Endodermal cell (in vitro differentiated cells): ENCODE measurements around the gene ACSF2. TPM values are rescaled to one million over a fixed set of nuclear protein-coding genes. Genes with fewer than 3 reads are reported as not detected.

ENCODE experiments used
- DNase-seq: peaks from one replicate; pipeline ENCODE4 v3.0.0-alpha.2; 2017
- H3K27ac ChIP-seq: 2 replicates; pipeline ENCODE4 v1.5.1; 2013; ENCODE audit warnings: mild to moderate bottlenecking, low read depth, low read length, moderate library complexity
- H3K27me3 ChIP-seq: 2 replicates; pipeline ENCODE4 v1.6.1; 2013; ENCODE audit warnings: mild to moderate bottlenecking, low read length, moderate library complexity; ENCODE audit not compliant: insufficient read depth, control insufficient read depth, poor library complexity, severe bottlenecking
- H3K36me3 ChIP-seq: 2 replicates; pipeline ENCODE4 v1.7.0; 2013; ENCODE audit warnings: mild to moderate bottlenecking, low read length, moderate library complexity; ENCODE audit not compliant: control insufficient read depth, insufficient read depth
- H3K4me1 ChIP-seq: one replicate; pipeline ENCODE4 v1.7.0; 2013; ENCODE audit warnings: low read length; ENCODE audit not compliant: control insufficient read depth, insufficient read depth
- H3K4me3 ChIP-seq: 2 replicates; pipeline ENCODE4 v1.5.1; 2013; ENCODE audit warnings: mild to moderate bottlenecking, low read length, moderate library complexity
- H3K9ac ChIP-seq: 2 replicates; pipeline ENCODE4 v1.6.1; 2013; ENCODE audit warnings: mild to moderate bottlenecking, low read length, moderate library complexity; ENCODE audit not compliant: poor library complexity, severe bottlenecking; ENCODE audit errors: extremely low read depth
- H3K9me3 ChIP-seq: 2 replicates; pipeline ENCODE4 v1.6.1; 2013; ENCODE audit warnings: mild to moderate bottlenecking, low read length, moderate library complexity; ENCODE audit not compliant: control insufficient read depth
- H3K27ac Mint-ChIP-seq: 2 replicates; pipeline ENCODE4 v1.8.0; 2020; ENCODE audit warnings: mixed read lengths
- H3K27me3 Mint-ChIP-seq: 2 replicates; pipeline ENCODE4 v1.8.0; 2021; ENCODE audit warnings: mild to moderate bottlenecking, mixed read lengths; ENCODE audit not compliant: insufficient read depth
- H3K36me3 Mint-ChIP-seq: 2 replicates; pipeline ENCODE4 v1.8.0; 2020; ENCODE audit warnings: low read depth, mixed read lengths
- H3K4me1 Mint-ChIP-seq: 2 replicates; pipeline ENCODE4 v1.8.0; 2020; ENCODE audit warnings: mixed read lengths
- H3K4me3 Mint-ChIP-seq: 2 replicates; pipeline ENCODE4 v1.8.0; 2020; ENCODE audit warnings: mild to moderate bottlenecking, moderate library complexity, mixed read lengths
- H3K9me3 Mint-ChIP-seq: 2 replicates; pipeline ENCODE4 v1.8.0; 2020; ENCODE audit warnings: mild to moderate bottlenecking, mixed read lengths
- CTCF ChIP-seq: fragments of 200-600 bp; sonication (generic); conservative IDR thresholded peaks from 2 replicates; pipeline ENCODE4 v1.5.0; 2021; ENCODE audit warnings: antibody characterized with exemption, mild to moderate bottlenecking
- WGBS, 2 experiments: methylation state at CpG; one replicate each; pipeline versions ENCODE4 v1.1.5 to v1.1.7; 2013; ENCODE audit warnings: missing lambda C conversion rate in 2 of 2, mixed read lengths in 1 of 2; ENCODE audit not compliant: insufficient coverage in 1 of 2, insufficient read length in 1 of 2; 5-methylcytosine and 5-hydroxymethylcytosine counted together
- total RNA-seq, 2 donors: library from RNA; stranded (reverse); fragmentation: NEBNext Ultra II Directional in 1 of 2; extraction: Animal tissue kit (Norgen Biotek cat#: 25700) in 1 of 2; gene quantifications; 2 replicates in 1 of 2; 3 replicates in 1 of 2; pipeline ENCODE4 v1.2.1, GENCODE V29; 2021

Gene ACSF2
- total RNA-seq, 2 donors from 2014 or later, result 61.7 to 76.5 TPM

- no peak overlapping the region for H3K27ac ChIP-seq
- no peaks in the 10 kb centered on the region for H3K36me3 ChIP-seq
- no peak overlapping the region for H3K27ac Mint-ChIP-seq
- no peak overlapping the region for H3K4me3 ChIP-seq
- H3K9me3 ChIP-seq, result no peaks in the 10 kb centered on the region
- no peak overlapping the region for H3K9ac ChIP-seq
- peak; percentile 69 for DNase-seq
- H3K4me3 Mint-ChIP-seq, result no peak overlapping the region
- 72 to 90% methylated on average over 5 to 7 of the region's 7 CpGs for WGBS, 2 experiments
- H3K27me3 ChIP-seq, result peaks cover 16% of the 10 kb centered on the region
- no peak for TF ChIP-seq CTCF
- H3K9me3 Mint-ChIP-seq, result no peaks in the 10 kb centered on the region
- peaks cover 24% of the 10 kb centered on the region for H3K36me3 Mint-ChIP-seq
- H3K27me3 Mint-ChIP-seq, result peaks cover 45% of the 10 kb centered on the region
- H3K4me1 ChIP-seq, result no peaks in the 10 kb centered on the region
- H3K4me1 Mint-ChIP-seq, result peaks cover 16% of the 10 kb centered on the region
Measured at GRCh38 chr17:50467114-50467854, 41.3 kb downstream of the ACSF2 start.

- peaks cover 50% of the 10 kb centered on the region for H3K27me3 Mint-ChIP-seq
- Histone ChIP-seq H3K36me3 (no peaks in the 10 kb centered on the region), H3K27me3 (peaks cover 16% of the 10 kb centered on the region), H3K4me1 (no peaks in the 10 kb centered on the region), H3K9ac (no peak overlapping the region), H3K27ac (no peak overlapping the region), H3K4me3 (no peak overlapping the region), H3K9me3 (no peaks in the 10 kb centered on the region)
- H3K36me3 Mint-ChIP-seq, result peaks cover 30% of the 10 kb centered on the region
- whole genome bisulfite sequencing, 2 experiments, result 86 to 94% methylated on average over 6 to 13 of the region's 13 CpGs
- no peak overlapping the region for H3K27ac Mint-ChIP-seq
- H3K4me1 Mint-ChIP-seq, result peaks cover 16% of the 10 kb centered on the region
- TF ChIP-seq CTCF, result no peak
- DNase-seq, result peak; percentile 67
- peak overlapping the region; percentile 42 for H3K4me3 Mint-ChIP-seq
- no peaks in the 10 kb centered on the region for H3K9me3 Mint-ChIP-seq
Measured at GRCh38 chr17:50467855-50468303, 41.9 kb downstream of the ACSF2 start.

DNA sequence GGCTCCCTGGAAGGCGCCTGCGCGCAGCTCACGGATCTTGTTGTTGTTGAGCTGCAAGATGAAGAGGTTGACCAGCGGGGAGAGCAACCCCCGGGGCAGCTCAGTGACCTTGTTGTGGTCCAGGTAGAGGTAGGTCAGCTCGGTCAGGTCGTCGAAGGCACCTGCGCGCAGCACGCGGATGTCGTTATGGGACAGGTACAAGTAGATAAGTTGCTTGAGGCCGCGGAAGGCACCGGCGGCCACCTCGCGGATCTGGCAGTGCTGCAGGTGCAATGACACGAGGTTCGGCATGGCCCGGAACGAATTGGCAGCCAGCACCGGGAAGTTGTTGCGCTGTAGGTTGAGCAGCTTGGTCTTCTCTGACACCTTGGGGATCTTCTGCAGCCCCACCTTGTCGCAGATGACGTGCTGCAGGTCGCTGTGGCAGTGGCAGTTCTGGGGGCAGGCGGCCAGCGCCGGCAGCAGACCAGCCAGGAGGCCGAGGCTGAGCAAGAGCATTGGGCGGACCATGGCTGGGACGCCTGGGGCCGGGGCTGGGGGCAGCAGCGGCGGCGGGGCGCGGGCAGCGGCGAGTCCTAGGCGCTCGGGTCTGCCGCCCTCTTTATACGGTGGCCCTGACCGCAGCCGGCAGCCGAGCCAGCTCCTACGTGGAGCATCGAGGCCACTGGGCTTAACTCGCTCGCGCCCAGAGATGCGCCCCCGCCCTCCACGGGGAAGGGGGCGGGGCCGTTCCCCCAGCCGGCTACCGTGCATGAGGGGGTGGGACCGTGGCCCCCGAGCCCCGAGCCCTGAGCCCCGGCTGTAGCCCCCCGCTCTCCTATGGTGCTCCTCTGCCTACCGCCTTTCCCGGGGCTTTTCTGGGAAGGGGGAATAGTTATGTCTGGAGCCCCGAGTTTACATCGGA is 42.5 kb downstream of the ACSF2 start, which contains the start of gene CHAD:
CHAD (minus strand) TSS at position 577 of the 904 bp plus-strand sequence; CDS start at position 510, 67 bp downstream.
- TF ChIP-seq CTCF, result no peak
- H3K4me1 Mint-ChIP-seq, result peaks cover 16% of the 10 kb centered on the region
- peak; percentile 75 for DNase-seq
- Histone ChIP-seq H3K4me3 (no peak within 1 kb of the TSS), H3K4me1 (no peaks in the 10 kb centered on the region), H3K27ac (no peak within 1 kb of the TSS), H3K9me3 (no peaks in the 10 kb centered on the region), H3K9ac (no peak within 1 kb of the TSS), H3K36me3 (no peaks in the 10 kb centered on the region), H3K27me3 (peaks cover 16% of the 10 kb centered on the region)
- peaks cover 30% of the 10 kb centered on the region for H3K36me3 Mint-ChIP-seq
- no peaks in the 10 kb centered on the region for H3K9me3 Mint-ChIP-seq
- H3K27ac Mint-ChIP-seq, result no peak within 1 kb of the TSS
- peak within 1 kb of the TSS; percentile 42 for H3K4me3 Mint-ChIP-seq
- peaks cover 50% of the 10 kb centered on the region for H3K27me3 Mint-ChIP-seq
- 60 to 75% methylated on average over 26 to 71 of the region's 71 CpGs for WGBS, 2 experiments
